B cell (primary cell): ENCODE measurements around the gene MESP2. TPM values are rescaled to one million over a fixed set of nuclear protein-coding genes. Genes with fewer than 3 reads are reported as not detected.

Experiments
- ATAC-seq: fragments of 200-7000 bp; cut with Tn5 transposase; one replicate; pipeline ENCODE4 v1.10.0; 2021; ENCODE audit warnings: low read depth, mild to moderate bottlenecking, moderate number of reproducible peaks, moderate library complexity
- CTCF ChIA-PET: fragments of 350-600 bp; sonication (Branson Sonifier 250); formaldehyde crosslinking; loops from one replicate; lab custom pipeline; 2021; ENCODE audit warnings: antibody characterized with exemption, inconsistent platforms; lab: Charles Lee
- POLR2A ChIA-PET: fragments of 350-600 bp; sonication (Branson Sonifier 250); formaldehyde crosslinking; loops from one replicate; lab custom pipeline; 2021; ENCODE audit warnings: antibody characterized with exemption; lab: Charles Lee
- DNase-seq: peaks from one replicate; pipeline ENCODE4 v3.0.0; 2013
- H2AFZ ChIP-seq: 2 replicates; pipeline ENCODE4 v1.6.1; 2012; ENCODE audit warnings: mild to moderate bottlenecking, low read depth, low read length; ENCODE audit not compliant: insufficient read depth, poor library complexity, severe bottlenecking
- H3K27ac ChIP-seq, 2 donors: 1 replicate in 1 of 2; 2 replicates in 1 of 2; pipeline ENCODE4 v1.5.1; 2012 to 2013; ENCODE audit warnings: low read length in 2 of 2, mild to moderate bottlenecking in 2 of 2, moderate library complexity in 1 of 2
- H3K27me3 ChIP-seq, 4 experiments: fragments of 200-600 bp in 1 of 4; sonication (generic) in 1 of 4; replicated peaks in 1 of 4; 1 replicate in 2 of 4; 2 replicates in 2 of 4; pipeline versions ENCODE4 v1.6.1 to v1.7.0; 2013 to 2016; ENCODE audit warnings: low read length in 3 of 4, mild to moderate bottlenecking in 2 of 4, mixed read lengths in 1 of 4, moderate library complexity in 1 of 4; ENCODE audit not compliant: insufficient read depth in 4 of 4, control insufficient read depth in 3 of 4; ENCODE audit errors: control extremely low read depth in 1 of 4
- H3K36me3 ChIP-seq, 2 experiments: replicated peaks in 1 of 2; 1 replicate in 1 of 2; 2 replicates in 1 of 2; pipeline versions ENCODE4 v1.6.1 to v1.7.1; 2013; ENCODE audit warnings: low read length in 1 of 2; ENCODE audit not compliant: insufficient read depth in 2 of 2, control insufficient read depth in 1 of 2; ENCODE audit errors: control extremely low read depth in 1 of 2, extremely low read depth in 1 of 2
- H3K4me1 ChIP-seq, 2 donors: fragments of 200-600 bp in 1 of 2; sonication (generic) in 1 of 2; 1 replicate in 1 of 2; 2 replicates in 1 of 2; pipeline versions ENCODE4 v1.5.1 to v1.6.1; 2013 to 2017; ENCODE audit warnings: low read length in 2 of 2; ENCODE audit not compliant: control insufficient read depth in 2 of 2, insufficient read depth in 2 of 2
- H3K4me2 ChIP-seq: replicated peaks from 2 replicates; pipeline ENCODE3; 2012; ENCODE audit warnings: mild to moderate bottlenecking, low read depth, low read length; ENCODE audit not compliant: poor library complexity, severe bottlenecking
- H3K4me3 ChIP-seq, 5 experiments: fragments of 200-600 bp in 1 of 5; sonication (generic) in 1 of 5; 1 replicate in 3 of 5; 2 replicates in 2 of 5; pipeline versions ENCODE4 v1.5.1 to v1.7.0; 2011 to 2016; ENCODE audit warnings: low read length in 4 of 5, mild to moderate bottlenecking in 4 of 5, low read depth in 2 of 5, control low read depth in 1 of 5, moderate library complexity in 1 of 5; ENCODE audit not compliant: insufficient read depth in 1 of 5; ENCODE audit errors: control extremely low read depth in 1 of 5, extremely low read depth in 1 of 5
- H3K79me2 ChIP-seq: fragments of 200-600 bp; sonication (generic); one replicate; pipeline ENCODE4 v1.6.0; 2016; ENCODE audit warnings: low read length; ENCODE audit not compliant: control insufficient read depth, insufficient read depth
- H3K9ac ChIP-seq: fragments of 200-600 bp; sonication (generic); 2 replicates; pipeline ENCODE4 v1.6.1; 2017; ENCODE audit warnings: mild to moderate bottlenecking, low read length, moderate library complexity
- H3K9me3 ChIP-seq, 3 donors: one replicate each; pipeline versions ENCODE4 v1.6.1 to v1.7.1; 2013; ENCODE audit warnings: low read length in 2 of 3; ENCODE audit not compliant: control insufficient read depth in 2 of 3, insufficient read depth in 1 of 3; ENCODE audit errors: control extremely low read depth in 1 of 3
- H4K20me1 ChIP-seq: 2 replicates; pipeline ENCODE4 v1.6.0; 2012; ENCODE audit warnings: mild to moderate bottlenecking, low read length; ENCODE audit not compliant: insufficient read depth, control insufficient read depth, poor library complexity, severe bottlenecking
- H3K27ac Mint-ChIP-seq: one replicate; pipeline ENCODE4 v1.8.0; 2021; ENCODE audit warnings: mixed read lengths
- H3K27me3 Mint-ChIP-seq: one replicate; pipeline ENCODE4 v1.8.0; 2021; ENCODE audit warnings: mixed read lengths
- H3K4me1 Mint-ChIP-seq: one replicate; pipeline ENCODE4 v1.8.0; 2021; ENCODE audit warnings: mixed read lengths
- H3K4me3 Mint-ChIP-seq: one replicate; pipeline ENCODE4 v1.8.0; 2021; ENCODE audit warnings: mixed read lengths
- H3K9me3 Mint-ChIP-seq: one replicate; pipeline ENCODE4 v1.8.0; 2022; ENCODE audit warnings: mixed read lengths; ENCODE audit not compliant: insufficient read depth
- EZH2 ChIP-seq: IDR thresholded peaks from 2 replicates; pipeline ENCODE4 v1.6.1; 2012; ENCODE audit warnings: borderline replicate concordance, low read depth, mild to moderate bottlenecking, moderate library complexity, low read length; ENCODE audit not compliant: insufficient read depth, poor library complexity, severe bottlenecking
- WGBS: methylation state at CpG from one replicate; pipeline ENCODE4 v1.1.5; 2013; ENCODE audit warnings: missing lambda C conversion rate; ENCODE audit not compliant: insufficient coverage; 5-methylcytosine and 5-hydroxymethylcytosine counted together
- intact Hi-C: fragments of 100-400 bp; cut with micrococcal nuclease; formaldehyde crosslinking; loops from one replicate; pipeline ENCODE4 v1.10.0; 2022
- polyA plus RNA-seq: library from polyadenylated mRNA; depleted of rRNA; stranded (reverse); fragments of >200 nt; gene quantifications from 2 replicates; pipeline ENCODE4 v1.2.3, GENCODE V29; 2012
- total RNA-seq, 2 donors: library from RNA; stranded (reverse); fragments of 120-200 nt in 1 of 2; gene quantifications; 1 replicate in 1 of 2; 2 replicates in 1 of 2; pipeline versions ENCODE4 v1.2.3 to v1.2.4, GENCODE V29; 2013 to 2022
- TF ChIP-seq, protein P1 (sequence below): fragments of 200-600 bp; IDR thresholded peaks from one replicate; pipeline ENCODE4 v1.8.0; 2022; ENCODE audit warnings: antibody characterized with exemption, mild to moderate bottlenecking

The MESP2 gene
- total and polyA plus RNA-seq, 2 donors (not counting 1 experiment from before 2014, with no cell fraction given), result not detected

DNA sequence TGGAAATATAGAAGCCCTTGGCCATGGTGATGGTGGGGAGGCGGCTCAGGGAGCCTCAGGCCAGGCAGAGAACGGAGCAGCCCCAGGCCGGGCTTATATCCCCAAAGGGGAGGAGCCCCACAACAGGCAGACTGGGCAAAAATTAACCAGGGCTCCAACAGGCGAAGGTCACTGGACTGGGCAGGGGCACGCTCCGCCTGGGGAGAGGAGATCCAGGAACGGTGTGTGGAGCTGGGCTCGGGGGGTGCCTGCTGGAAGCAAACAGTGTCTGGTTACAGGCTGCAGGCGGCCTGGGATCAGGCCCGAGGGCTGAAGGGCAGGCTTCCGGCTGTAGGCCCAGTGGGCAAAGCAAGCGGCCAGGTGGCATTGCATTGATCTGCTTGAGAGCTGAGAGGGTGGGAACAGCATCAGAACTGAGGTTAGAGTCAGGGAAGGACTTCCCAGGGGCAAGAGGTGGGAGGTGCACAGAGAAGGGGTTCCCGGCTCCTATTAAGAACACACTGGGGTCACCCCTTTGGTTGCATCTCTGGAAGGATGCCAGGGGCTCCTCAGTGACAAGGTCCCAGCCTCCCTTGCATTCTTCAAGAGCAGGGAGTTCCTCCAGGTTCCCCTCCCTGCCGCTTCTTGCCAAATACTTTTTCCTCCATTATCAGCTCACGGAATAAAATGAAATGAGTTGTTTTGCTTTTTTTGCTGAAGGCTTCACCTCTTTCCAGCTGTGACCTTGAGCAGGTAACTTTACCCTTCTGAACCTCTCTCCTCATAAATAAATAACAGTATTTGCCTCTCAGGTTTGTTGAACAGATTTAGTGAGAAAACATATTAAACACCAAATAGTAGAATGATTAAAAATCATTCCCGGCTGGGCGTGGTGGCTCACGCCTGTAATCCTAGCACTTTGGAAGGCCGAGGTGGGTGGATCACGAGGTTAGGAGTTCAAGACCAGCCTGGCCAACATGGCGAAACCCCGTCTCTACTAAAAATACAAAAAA is 30.7 kb downstream of the MESP2 start:
- H3K27me3 ChIP-seq, result no peaks in the 10 kb centered on the region
- H3K27ac Mint-ChIP-seq, result no peak overlapping the region
- no peak for ATAC-seq
- H2AFZ ChIP-seq, result no peak overlapping the region
- TF ChIP-seq, protein P1, sequence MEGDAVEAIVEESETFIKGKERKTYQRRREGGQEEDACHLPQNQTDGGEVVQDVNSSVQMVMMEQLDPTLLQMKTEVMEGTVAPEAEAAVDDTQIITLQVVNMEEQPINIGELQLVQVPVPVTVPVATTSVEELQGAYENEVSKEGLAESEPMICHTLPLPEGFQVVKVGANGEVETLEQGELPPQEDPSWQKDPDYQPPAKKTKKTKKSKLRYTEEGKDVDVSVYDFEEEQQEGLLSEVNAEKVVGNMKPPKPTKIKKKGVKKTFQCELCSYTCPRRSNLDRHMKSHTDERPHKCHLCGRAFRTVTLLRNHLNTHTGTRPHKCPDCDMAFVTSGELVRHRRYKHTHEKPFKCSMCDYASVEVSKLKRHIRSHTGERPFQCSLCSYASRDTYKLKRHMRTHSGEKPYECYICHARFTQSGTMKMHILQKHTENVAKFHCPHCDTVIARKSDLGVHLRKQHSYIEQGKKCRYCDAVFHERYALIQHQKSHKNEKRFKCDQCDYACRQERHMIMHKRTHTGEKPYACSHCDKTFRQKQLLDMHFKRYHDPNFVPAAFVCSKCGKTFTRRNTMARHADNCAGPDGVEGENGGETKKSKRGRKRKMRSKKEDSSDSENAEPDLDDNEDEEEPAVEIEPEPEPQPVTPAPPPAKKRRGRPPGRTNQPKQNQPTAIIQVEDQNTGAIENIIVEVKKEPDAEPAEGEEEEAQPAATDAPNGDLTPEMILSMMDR, result no peak
- no peak for TF ChIP-seq EZH2
- no peak overlapping the region for H3K9ac ChIP-seq
- CTCF ChIA-PET, result no interaction called here
- no peaks in the 10 kb centered on the region for H4K20me1 ChIP-seq
- H3K9me3 ChIP-seq, result no peaks in the 10 kb centered on the region
- WGBS, result 95% methylated on average over 13 of the region's 22 CpGs
- no peak overlapping the region for H3K4me3 Mint-ChIP-seq
- no peak overlapping the region for H3K27ac ChIP-seq
- peaks cover 3% of the 10 kb centered on the region for H3K27me3 Mint-ChIP-seq
- H3K4me1 ChIP-seq, result no peaks in the 10 kb centered on the region
- no peaks in the 10 kb centered on the region for H3K36me3 ChIP-seq
- no peaks in the 10 kb centered on the region for H3K4me1 Mint-ChIP-seq
- POLR2A ChIA-PET, result no interaction called here
- H3K4me2 ChIP-seq, result no peak overlapping the region
- H3K4me3 ChIP-seq, result no peak overlapping the region
- intact Hi-C loops, result no loop called here
- H3K9me3 Mint-ChIP-seq, result no peaks in the 10 kb centered on the region
- DNase-seq, result no peak
- no peaks in the 10 kb centered on the region for H3K79me2 ChIP-seq

DNA sequence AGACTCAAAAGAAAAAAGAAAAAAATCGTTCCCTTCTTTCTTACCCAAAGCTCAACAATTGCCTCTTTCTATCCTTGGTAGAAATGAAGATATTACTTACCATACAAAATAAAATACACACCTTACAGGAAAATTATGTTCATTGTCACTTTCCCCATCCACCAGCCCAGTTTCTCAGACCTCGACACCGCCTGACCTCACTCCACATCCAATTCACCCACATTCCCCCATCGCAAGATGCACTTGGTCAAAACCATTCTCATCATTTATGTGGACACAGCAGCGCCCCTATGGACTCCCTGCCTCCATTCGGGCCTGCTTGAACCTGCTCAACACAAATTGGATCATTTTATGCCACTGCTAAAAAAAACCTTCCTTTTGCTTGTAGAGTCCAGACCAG is 31.6 kb downstream of the MESP2 start:
- Mint-ChIP-seq H3K27ac (no peak overlapping the region), H3K27me3 (peaks cover 6% of the 10 kb centered on the region), H3K4me3 (no peak overlapping the region), H3K4me1 (no peaks in the 10 kb centered on the region), H3K9me3 (no peaks in the 10 kb centered on the region)
- Histone ChIP-seq H3K4me1 (no peaks in the 10 kb centered on the region), H3K27me3 (peaks cover 0 to 8% (median 2%) of the 10 kb centered on the region in 4 experiments), H3K79me2 (no peaks in the 10 kb centered on the region), H4K20me1 (no peaks in the 10 kb centered on the region), H3K9me3 (no peaks in the 10 kb centered on the region), H3K4me2 (no peak overlapping the region), H3K4me3 (no peak overlapping the region), H3K9ac (no peak overlapping the region), H2AFZ (no peak overlapping the region), H3K27ac (no peak overlapping the region), H3K36me3 (no peaks in the 10 kb centered on the region)
- ChIA-PET POLR2A (no interaction called here), CTCF (no interaction called here)
- ATAC-seq (no peak), DNase-seq (no peak)
- TF ChIP-seq, protein P1, result no peak
- TF ChIP-seq EZH2, result no peak
- intact Hi-C loops, result no loop called here
- 98% methylated on average over 5 of the region's 6 CpGs for whole genome bisulfite sequencing
